DMS114 treated with DMSO at 0.1 percent for 48 hours (cell line): ENCODE results near the gene RPP25L.

ENCODE experiments used
- DNase-seq: peaks from one replicate; lab custom pipeline; 2025; ENCODE audit not compliant: unreplicated experiment; lab: John Stamatoyannopoulos, UW

RPP25L gene

DNA sequence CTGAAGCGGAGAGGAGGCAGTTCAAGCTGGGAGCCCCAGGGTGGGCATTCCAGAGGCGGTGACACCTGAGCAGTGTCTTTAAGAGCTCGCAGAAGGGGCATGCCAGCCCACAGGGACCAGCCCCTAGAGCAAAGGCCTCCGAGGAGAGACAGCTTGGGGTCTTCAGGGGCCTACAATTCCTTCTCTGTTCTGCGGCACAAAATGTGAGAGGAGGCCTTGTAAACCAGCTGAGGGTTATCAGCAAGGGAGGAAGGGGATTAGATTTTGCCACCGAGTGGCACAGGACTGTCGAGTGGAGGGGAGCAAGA is 26.2 kb upstream of the RPP25L start:
- DNase-seq, result no peak

DNA sequence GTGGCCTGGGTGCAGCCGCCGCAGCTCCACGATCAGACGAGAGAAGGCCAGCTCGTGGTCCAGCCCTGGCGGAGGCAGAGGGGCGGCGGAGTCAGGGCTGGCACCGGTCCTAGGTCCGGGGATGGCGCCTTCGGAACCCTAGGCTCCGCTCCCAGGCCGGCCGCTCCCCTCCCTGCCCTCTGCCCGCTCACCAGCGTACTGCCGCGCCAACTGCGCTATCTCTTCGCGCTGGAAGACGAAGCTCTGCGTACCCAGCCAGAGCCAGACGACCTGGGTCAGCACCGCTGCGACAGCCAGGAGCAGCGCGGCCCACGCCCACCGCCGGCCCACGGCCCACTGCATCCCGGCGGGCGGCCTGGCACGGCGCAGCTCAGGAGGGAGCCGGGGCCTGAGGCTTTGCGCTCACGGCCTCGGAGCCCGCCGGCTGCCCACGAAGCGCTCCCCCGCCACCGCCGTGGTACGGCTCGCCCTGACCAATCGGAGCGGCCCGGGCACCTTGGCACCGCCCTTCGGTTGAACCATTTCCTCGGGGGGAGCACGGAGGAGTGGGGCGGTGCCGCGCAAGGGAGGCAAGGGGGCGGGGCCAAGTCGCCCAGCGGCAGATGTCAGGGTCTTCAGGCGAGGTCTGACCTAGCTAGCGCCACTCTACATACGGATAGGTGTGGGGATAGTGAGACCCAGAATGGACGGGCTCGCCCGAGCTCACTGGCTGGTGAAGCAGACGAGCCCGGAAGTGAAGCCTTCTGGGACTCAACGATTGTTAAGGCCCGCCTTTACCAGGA is 25.6 kb upstream of the RPP25L start, which contains the start of gene SIGMAR1:
Gene SIGMAR1, minus strand, starts transcription at position 432 of the 782 bp plus-strand sequence. Its CDS starts 90 bp downstream, at position 342.
- peak; percentile 55 for DNase-seq

DNA sequence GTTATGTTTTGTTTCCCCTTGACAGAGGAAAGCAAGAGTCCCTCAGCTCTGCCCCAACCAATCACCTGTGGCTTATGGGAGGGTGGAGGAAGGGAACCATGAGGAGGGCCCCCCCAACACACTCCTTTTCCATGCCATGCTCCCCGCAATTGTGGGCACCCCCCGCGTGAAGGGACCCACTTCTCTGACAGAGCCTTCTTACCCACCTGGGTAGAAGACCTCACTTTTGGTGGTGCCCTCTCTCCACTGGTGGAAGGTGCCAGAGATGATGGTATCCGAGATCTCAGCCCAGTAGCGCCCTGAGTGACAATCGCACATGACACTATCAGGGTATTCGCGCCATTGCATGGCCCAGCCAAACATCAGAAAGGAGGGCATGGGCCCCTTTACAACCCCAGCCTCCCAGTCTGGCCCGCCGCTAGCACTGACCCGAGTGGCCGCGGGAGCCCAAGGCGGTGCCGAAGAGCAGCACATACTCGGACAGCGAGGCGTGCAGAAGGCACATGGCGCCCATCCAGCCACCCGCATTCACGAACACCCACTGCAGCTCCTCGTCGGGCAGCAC is 25.0 kb upstream of the RPP25L start:
- no peak for DNase-seq

DNA sequence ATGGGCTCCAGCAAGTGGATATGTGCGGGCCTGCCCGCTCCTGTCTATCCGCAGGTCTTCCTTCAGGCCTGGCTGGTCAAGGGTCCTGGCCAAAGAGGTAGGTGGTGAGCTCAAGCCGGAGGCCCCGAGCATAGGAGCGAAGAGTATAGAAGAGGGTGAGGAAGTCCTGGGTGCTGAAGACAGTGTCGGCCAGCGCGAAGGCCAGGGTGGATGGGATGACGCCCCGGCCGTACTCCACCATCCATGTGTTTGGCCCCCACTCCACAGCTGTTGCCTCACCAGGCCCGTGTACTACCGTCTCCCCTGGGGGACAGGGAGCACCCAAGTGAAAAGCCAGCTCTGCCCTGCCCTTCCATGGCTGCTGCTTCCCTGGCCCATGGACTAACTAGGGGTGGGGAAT is 23.7 kb upstream of the RPP25L start:
- DNase-seq, result no peak

DNA sequence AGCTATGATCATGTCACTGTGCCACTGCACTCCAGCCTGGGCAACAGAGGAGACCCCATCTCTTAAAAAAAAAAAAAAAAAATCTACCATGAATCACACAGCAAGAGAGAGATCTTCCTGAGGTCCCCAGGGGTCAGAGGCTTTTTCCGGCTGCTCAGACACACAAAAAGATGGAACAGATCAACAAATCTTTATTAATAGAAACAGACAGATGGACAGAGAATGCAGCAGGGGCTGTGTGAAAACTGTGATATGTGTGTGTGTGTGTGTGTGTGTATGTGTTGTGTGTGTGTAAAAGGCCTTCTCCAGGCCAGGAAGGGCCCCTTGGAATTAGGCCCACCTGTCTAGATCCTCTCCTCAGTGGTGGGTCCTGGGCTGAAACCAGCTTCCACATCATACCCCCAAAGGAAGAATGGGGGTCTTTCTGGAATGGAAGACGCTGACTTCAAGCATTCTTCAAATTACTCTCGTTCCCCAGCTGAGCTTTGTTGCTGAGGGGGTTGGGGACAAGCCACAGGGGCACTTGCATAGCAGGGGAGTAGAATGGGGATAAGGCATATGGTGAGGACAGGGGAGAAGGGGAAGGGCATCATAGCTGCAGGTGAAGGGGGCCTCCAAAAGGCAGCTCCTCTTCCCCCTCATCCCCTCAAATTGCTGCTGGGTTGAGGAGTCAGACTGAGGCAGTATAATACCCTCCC is 22.8 kb upstream of the RPP25L start:
- DNase-seq, result no peak

DNA sequence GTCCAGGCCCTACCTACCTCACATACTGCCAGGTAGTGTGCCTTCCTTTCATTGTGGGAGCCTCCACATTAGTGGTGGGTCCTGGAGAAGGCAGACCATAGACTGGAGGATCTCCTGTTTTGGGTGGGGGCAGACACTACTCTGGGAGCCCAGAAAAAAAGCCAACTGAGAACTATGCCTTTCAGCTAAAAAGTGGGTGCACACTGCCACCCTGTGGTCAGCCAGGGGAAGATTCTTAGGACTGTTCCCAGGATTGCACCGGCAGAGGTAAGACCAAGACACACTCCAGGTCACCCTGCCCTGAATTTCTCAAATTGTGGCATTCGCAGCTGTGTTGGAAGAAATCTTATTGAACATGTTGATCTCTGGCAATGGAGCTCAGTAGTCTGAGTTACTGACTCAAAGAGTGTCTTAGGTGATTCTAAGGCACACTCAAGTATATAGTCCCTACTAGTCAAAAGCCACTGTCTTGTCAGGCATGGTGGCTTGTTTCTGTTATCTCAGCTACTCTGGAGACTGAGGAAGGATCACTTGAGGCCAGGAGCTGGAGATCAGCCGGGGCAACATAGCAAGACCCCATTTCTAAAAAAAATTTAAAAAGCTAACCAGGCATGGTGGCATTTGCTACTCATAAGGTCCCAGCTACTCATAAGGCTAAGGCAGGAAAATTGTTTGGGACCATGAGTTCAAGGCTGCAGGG is 22.1 kb upstream of the RPP25L start:
- peak; percentile 58 for DNase-seq

DNA sequence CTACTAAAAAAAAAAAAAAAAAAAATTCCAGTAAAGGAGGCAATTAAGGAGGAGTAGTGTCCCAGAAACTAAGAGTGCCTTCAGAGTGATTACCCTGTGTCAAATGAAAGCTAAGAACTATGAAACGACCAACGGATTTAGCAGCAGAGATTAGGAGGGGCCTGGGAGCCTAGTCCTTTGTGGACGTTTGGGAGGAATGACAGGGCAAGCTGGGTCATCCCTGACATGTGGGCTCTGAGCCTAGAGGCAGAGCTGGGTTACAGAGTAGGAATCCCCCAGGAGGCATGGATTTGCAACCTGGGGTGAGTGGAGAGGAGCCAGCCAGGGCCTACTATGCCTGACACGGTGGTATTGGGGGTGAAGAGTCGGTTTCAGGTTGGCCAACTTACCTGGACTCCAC is 21.3 kb upstream of the RPP25L start:
- DNase-seq, result no peak

DNA sequence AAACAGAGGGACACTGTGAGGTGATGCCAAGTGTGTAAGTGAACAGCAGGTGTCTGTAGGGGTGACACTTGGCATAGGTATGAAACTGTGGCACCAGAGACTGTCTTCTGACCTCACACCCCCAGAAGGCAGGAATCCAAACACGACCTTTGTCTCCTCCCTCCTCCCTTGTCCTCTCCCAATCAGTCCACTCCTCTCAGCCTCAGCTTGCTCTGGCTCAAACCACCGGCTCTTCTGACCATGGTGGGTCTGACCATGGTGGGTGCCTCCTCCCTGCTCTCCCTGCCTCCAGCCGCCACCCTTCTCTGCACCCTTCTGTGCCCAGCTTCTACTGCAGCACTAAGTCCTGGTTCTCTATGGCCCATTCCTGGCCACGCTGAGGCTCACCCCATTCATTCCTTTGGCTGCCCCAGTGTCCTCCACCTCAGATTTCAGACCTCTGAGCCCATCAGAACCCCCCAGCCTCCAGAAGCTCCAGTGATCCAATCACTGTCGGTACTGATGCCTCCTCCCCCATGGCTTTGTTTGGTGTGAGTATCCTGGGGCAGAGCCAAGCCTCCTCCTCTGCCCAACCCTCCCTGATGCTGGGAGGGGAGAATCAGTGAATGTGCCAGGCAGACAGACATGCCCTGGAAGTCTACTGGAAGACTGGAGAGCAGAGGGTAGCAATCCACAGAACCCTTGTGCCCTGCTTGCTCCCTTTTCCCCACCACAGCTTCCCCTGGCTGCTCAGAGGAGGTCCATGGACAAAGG is 18.7 kb upstream of the RPP25L start:
- DNase-seq, result no peak

DNA sequence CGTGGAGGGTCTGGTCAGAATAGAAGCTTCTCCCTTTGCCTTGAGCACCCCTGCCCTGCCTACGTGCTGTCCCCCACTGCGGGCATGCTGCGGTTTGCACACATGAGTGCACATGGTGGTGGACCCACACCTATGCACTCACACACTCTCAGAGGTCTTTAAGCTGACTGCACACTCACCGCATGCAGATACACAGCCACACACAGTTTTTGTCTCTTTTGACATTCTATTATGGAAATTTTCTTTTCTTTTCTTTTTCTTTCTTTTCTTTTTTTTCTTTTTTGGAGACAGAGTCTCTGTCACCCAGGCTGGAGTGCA is 17.6 kb upstream of the RPP25L start:
- DNase-seq, result no peak

DNA sequence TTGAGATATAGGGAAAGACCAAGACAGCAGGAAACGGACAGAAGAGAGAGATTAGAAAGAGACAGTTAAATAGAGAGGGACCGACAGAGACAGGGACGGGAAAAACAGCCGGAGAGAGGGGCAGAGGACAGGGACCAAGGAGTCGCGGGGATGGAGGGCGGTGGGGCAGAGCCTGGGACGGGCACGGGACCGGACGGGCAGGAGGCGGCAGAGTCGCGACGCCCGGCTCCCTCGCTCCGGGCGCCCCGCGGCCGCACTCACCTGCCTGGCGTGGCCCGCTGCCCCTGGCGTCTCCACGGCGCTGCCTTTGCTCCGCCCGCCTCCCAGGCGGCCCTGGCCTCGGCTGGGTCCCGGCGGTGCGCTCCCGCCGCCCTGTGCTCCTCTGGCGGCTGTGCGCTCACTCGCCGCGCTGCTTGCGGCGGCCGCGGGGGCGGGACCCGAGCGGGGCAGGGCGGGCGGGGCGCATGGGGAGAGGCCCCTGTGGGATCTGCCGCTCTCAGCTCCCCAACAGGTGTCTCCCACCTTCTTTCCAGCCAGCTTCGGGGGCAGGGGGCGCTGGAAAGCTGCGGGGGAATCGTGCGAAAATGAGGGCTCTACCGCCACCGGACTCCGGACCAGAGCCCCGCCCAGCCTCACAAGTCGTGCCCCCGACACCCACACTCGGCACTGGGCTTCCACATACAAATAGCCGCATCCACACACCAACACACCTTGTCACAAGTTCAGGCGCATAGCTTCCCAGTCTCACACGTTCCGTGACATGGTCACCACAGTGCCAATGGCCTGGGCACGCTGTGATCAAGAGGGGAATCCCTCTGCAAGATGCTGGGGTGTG is 17.0 kb upstream of the RPP25L start, which contains the start of gene ARID3C:
Gene ARID3C, minus strand, starts transcription at position 411 of the 835 bp plus-strand sequence. CDS start 1,052 bp downstream, outside the sequence.
- DNase-seq, result no peak

DNA sequence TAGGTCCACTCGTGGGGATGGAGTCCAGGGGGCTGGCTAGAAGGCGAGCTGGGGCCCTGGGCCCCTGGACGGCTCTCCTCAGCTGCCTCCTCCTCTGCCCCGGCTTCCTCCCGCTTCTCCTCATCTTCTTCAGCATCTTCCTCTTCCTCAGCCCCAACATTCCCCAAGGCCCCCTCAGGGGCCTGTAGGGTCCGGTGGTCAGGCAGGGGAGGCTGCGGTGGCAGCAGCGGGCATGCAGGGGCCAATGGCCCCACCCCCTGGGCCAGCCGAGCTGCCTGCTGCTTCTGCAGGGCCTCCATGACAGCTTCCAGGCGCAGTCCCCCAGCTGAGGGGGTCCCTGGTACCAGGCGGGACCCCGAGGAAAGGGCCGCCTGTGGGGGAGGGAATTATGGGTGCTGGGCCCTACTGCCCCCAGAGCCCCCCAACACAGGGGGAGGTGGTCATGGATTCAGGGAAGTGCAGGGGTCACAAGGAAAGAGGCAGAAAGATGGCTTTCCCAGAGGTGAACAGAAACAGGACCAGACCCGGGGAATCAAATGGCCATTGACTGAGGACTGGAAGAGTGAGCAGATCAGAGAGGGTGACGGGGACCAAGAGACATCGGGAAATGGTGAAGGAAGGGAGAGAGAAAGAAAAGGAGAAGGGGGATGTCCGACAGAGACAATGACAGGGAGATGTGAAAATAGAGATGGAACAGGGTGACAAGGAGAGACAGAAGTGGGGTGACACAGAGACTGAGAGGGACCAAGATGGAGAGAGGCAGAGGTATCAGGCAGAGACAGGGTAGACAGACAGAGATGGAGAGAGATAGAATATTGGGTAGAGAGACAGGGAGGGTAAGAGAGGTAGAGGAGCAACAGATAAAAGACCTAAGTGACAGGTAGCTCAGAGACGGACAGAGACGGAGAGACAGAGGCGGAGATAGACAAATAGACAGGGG is 16.1 kb upstream of the RPP25L start:
- DNase-seq, result no peak

DNA sequence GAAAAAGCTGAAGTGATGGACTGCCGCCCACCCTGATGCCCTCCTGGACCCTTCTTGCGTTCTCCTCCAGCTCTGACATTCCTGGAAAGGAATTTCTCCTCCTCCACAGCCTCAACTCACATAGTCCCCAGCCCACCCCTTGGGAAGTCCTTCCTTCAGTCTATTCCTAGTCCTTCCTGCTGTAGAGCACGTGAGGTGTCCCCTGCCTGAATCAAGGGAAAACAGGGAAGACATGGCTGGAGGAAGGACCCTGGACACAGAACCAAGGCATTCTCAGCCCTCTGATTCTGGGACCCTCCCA is 13.2 kb upstream of the RPP25L start:
- DNase-seq, result no peak

DNA sequence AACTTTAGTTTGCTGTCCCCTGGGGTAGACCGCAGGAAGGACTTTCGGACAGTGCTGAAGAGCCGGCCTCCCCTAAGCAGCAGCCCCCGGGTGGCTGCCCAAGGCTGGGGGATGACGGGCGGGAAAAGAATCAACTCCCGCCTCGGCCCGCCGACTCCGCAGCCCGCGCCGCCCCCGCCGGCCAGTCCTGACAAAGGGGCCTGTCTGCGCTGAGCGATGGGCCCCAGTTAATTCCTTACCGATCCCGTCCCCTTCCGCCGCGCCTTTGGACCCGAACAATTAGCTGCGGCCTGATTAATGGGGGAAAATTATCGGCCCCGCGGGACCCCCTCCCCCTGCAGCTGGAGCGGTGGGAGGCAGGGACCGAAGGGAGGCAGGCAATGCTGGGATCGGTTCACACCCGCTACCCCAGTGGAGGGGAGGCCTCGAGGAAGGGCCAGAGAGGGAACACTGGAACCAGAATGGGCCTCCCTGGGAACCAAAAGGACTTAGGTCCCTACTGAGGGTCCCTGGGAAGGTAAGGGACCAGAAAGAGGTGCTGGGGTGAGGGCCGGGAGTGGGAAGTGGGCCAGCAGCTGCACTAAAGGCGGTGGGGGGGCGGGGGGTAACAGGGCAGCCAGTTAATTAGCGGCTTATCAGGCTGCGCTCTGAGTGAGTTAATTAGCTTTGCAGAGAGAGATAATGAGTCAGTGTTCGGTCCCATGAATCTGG is 12.7 kb upstream of the RPP25L start:
- no peak for DNase-seq

DNA sequence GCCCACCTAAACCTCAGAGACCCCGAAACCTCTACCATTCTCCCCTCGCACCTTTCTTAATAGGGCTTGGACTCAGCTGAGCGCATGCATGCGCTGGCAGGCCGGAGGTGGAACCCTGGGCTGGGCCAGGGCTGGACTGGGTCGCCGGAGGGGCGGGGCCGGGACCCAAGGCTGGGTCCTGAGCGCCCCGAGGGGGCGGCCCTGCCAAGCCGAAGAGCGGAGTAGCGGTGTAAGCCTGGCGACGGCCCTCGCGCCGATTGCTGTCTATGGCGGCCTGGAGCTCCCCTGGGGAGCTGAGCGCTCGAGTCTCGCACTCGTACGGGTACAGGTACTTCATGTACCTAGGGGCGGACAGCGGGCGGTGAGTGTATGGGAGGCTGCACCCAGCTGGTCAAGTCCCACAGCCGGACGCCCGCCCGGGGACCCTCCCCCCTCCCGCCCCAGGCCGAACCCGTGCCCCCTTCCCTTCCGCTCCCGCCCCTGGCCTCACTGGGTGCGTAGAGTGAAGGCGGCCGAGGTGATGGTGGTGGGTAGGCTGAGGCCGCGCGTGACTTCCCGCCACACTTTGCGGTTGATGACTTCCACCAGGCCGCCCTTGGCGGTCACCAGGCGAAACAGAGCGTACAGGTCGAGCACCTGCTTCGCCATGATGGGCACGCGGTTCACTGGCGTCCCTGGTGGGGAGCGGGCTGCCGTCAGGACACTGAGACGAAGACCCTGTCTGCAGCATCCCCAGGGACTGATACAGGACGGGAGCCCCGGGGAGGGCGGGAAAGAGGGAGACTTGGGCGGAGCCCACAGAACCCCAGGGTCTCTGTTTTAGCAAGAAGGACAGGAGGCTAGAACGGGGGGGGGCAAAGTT is 11.7 kb upstream of the RPP25L start:
- DNase-seq, result no peak

DNA sequence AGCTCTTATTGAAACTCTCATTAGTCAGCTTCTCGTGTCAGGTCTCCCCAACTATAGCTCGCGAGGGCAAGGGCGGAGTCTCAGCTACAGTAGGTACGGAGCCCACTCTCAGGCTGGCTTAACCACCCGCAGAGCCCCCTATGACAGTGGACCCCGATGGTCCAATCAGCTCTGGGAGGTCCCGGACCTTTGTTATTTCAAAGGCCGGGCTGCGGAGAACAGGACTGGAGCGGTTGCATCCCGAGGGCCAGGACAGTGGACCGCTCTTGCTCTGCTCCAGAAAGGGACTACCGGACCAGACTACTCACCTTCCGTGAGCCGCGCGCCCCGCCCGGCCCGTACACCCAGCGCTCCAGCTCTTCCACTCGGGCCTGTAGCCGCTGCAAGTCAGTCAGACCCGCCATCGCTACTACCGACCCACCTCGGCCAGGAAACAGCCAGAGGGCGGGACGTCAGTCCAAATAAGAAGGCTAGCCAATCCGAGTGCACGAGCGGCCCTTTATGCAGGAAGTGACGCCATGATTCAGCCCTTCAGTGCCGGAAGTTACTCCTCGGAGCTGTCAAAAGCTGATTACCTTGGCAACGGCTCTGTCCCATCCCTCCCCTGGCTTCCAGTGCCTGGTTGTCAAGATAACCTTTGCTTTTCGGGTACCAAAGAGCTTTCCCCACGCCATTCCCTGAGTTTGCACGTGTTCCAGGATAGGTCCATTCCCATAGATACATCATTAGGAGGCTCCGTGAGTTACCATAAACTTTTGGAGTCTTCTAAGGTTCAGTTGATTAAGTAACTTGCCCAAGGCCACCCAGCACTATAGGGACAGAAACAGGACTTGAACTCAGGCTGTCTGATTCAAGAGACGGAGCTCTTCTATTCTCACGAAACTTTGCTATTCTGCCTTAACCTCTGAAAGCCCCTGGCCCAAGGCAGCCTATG is 8.4 kb upstream of the RPP25L start, which contains the start of gene DCTN3:
Gene DCTN3, minus strand, starts transcription at position 435 of the 934 bp plus-strand sequence. Its CDS starts 31 bp downstream, at position 404.
- peak; percentile 90 for DNase-seq

DNA sequence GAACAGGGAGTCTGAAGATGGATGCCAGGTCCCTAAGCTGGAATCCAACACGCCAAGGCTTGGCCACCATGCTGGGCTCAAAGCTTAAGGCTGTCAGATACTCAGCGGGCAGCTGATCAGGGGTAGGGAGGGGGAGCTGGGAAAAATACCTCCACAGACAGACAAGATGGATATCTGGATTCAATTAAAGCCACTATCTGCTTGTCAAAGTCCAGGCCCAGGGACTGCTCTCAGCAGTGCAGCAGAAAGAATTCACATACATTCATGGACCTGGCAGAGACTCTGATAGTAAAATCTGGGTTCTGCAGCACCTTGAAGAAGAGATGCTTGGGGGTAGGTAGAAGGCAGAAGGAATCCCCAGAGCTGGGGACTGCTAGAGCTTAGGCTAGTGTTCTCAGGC is 3.2 kb upstream of the RPP25L start:
- no peak for DNase-seq
